ENCODE measurements around the gene ITPR2.

Gene ITPR2

DNA sequence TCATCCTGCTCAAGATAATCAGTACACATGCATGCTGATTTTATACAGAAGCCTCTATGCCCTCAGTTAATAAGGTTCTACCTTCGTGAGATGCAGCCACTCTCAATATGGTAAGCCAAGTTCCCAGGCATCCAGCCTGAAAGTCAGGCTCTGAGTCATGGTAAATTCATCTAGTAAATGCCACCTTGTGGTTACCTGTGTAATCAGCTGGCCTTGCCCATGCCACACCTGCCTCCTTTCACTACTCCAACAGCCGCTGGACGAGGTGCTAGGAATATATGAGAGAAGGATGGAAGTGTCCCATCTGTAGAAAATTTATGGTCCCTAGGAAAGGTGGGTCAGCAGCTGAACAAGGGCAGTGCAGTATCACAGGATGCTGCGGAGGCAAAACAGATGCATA is 430.3 kb downstream of the ITPR2 start:
- FAIRE-seq, result no peak
- DNase-seq (ENCODE audit: insufficient read length), result no peak
- TF ChIP-seq POLR2AphosphoS5 (IDR thresholded peaks at IDR 0.05; ENCODE audit: low read depth, low read length) (no peak), POLR2A (IDR thresholded peaks at IDR 0.05; ENCODE audit: low read depth, low read length) (no peak)

DNA sequence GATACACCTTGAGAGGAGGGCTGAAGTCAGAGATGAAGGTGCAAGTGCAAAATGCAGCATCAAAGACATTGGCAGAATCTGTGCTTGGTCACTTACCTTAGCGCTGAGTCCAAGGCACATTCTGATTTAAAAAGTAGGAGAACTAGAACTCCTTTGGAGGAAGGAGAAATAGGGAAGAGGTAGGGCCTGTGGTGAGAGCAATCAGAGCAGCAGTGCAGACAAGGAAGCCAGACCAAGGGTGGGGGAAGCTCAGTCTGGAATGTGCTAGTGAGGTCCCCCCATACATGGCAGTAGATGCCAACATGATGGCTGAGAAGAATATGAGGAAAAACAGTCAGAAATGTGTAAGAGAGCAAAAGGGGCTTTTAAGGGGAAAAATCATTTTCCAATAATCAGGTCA is 431.1 kb downstream of the ITPR2 start:
- TF ChIP-seq POLR2A (IDR thresholded peaks at IDR 0.05; ENCODE audit: low read depth, low read length) (no peak), POLR2AphosphoS5 (IDR thresholded peaks at IDR 0.05; ENCODE audit: low read depth, low read length) (no peak), TAF1 (IDR thresholded peaks at IDR 0.05; ENCODE audit: borderline replicate concordance, low read depth, low read length) (no peak)
- DNase-seq (ENCODE audit: insufficient read length) (no peak), FAIRE-seq (peak; percentile 24)

DNA sequence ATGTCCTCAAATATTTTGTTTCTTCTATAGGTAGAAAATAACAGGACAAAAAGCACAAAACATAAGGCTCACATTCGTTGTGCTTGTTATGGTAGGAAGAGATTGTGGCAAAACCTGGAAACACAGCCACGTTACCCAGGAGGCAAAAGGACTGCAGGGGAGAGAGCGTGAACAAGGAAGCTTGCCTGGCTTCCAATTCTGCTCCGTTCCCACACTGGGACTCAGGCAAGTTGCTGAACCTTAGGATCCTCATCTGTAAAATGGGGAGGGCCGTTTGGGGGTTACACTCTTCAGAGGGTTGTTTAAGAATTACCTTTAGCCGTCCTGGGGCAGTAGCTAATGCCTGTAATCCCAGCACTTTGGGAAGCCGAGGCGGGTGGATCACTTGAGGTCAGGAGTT is 432.4 kb downstream of the ITPR2 start:
- no peak for FAIRE-seq

DNA sequence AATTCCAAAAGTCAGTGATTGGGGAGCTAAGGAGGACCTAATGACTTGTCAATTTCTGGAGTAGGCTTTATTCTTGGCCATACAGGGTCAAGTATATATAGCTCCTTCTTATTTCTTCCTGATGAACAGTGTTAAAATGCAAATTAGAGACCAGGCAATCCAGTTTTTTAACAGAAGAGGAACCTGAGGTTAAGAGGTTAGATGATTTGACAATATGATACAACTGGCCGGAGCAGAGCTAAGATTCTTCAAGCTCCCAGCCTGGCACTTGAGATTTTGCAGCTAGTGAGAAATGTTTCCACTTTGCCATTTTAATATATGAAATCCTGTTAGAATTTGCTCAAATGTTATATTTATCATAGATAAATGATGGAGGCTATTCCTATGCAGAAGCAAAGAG is 433.6 kb downstream of the ITPR2 start:
- DNase-seq (ENCODE audit: insufficient read length), result no peak
- TF ChIP-seq TAF1 (IDR thresholded peaks at IDR 0.05; ENCODE audit: borderline replicate concordance, low read depth, low read length) (no peak), POLR2AphosphoS5 (IDR thresholded peaks at IDR 0.05; ENCODE audit: low read depth, low read length) (no peak), POLR2A (IDR thresholded peaks at IDR 0.05; ENCODE audit: low read depth, low read length) (no peak)
- FAIRE-seq, result no peak

More for the DNA sequence above, 432.4 kb downstream of the ITPR2 start:
- no peak for DNase-seq (ENCODE audit: insufficient read length)
- TF ChIP-seq POLR2A (IDR thresholded peaks at IDR 0.05; ENCODE audit: low read depth, low read length) (no peak), TAF1 (IDR thresholded peaks at IDR 0.05; ENCODE audit: borderline replicate concordance, low read depth, low read length) (no peak), POLR2AphosphoS5 (IDR thresholded peaks at IDR 0.05; ENCODE audit: low read depth, low read length) (no peak)

DNA sequence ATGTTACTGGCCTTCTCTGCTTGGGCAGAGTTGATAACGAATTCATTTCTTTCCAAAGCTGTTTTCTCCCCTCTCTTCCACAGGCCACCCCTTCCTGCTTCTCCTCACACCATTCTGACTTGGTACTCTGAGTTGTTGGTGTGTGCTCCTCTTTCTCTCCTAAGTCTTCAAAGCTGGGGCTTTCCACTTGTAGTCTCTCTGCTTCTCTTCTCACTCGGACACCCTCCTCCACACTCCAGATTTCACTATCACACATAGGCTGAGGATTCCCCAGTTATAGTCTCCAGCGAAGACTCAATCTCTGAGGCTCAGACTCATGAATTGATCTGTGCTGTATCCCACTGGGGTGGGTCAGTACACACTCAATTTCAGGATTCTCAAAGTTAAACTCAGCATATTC is 436.6 kb downstream of the ITPR2 start:
- FAIRE-seq, result no peak
- TF ChIP-seq POLR2AphosphoS5 (IDR thresholded peaks at IDR 0.05; ENCODE audit: low read depth, low read length) (no peak), POLR2A (IDR thresholded peaks at IDR 0.05; ENCODE audit: low read depth, low read length) (no peak), TAF1 (IDR thresholded peaks at IDR 0.05; ENCODE audit: borderline replicate concordance, low read depth, low read length) (no peak)
- no peak for DNase-seq (ENCODE audit: insufficient read length)

DNA sequence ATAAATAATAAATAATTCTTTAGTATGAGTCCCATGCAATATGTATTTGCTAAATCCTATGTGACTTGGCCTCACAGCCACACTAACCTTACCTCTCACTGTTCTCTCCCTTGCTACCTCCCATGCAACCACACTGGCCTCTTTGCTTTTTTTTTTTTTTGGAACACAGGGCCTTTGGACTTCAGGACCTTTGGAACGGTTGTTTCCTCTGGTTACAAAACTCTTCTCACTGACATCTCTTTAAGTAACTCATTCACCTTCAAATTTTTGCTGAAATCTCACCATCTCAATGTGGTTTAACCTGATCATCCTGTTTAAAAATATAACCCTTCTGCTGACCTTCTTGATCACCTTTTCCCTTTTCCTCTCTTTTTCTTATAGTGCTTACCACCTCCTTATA is 443.7 kb downstream of the ITPR2 start:
- DNase-seq (ENCODE audit: insufficient read length) (no peak), FAIRE-seq (no peak)
- no peak for TF ChIP-seq POLR2AphosphoS5 (IDR thresholded peaks at IDR 0.05; ENCODE audit: low read depth, low read length)
- no peak for TF ChIP-seq TAF1 (IDR thresholded peaks at IDR 0.05; ENCODE audit: borderline replicate concordance, low read depth, low read length)
- TF ChIP-seq POLR2A (IDR thresholded peaks at IDR 0.05; ENCODE audit: low read depth, low read length), result no peak

DNA sequence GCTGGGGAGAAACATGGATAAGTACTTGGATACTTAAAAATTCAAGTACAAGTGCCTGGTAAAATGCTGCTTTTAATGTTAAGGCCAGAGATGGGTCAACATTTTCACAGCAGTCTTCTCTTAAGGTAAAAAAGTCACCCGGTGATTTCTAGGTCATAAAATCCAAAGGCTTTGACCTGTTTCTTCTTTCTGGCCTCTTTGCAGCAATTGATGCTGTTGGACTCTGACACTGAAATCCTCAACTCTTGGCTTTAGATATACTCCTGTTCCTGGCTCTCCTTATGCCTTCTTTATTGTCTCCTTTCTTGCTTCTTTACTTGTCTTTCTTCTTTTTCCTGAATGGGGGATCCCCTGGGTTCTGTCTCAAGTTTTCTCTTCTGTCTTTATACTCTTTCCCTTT is 448.5 kb downstream of the ITPR2 start:
- no peak for FAIRE-seq
- TF ChIP-seq POLR2A (IDR thresholded peaks at IDR 0.05; ENCODE audit: low read depth, low read length) (no peak), TAF1 (IDR thresholded peaks at IDR 0.05; ENCODE audit: borderline replicate concordance, low read depth, low read length) (no peak), POLR2AphosphoS5 (IDR thresholded peaks at IDR 0.05; ENCODE audit: low read depth, low read length) (no peak)
- DNase-seq (ENCODE audit: insufficient read length), result no peak

DNA sequence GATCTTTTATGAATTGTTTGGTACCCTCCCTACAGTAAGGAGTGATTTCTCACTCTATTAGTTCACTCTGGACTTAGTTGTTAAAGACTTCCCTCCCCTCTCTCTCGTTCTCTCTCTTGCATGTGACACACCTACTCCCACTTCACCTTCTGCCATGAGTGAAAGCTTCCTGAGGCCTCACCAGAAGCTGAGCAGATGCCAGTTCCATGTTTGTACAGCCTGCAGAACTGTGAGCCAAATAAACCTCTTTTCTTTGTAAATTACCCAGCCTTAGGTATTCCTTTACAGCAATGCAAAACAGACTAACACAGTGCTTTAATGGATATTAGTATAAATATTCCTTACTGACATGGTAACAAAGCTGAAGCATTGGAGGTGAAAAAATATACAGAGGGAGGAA is 450.0 kb downstream of the ITPR2 start:
- TF ChIP-seq POLR2AphosphoS5 (IDR thresholded peaks at IDR 0.05; ENCODE audit: low read depth, low read length) (no peak), TAF1 (IDR thresholded peaks at IDR 0.05; ENCODE audit: borderline replicate concordance, low read depth, low read length) (no peak), POLR2A (IDR thresholded peaks at IDR 0.05; ENCODE audit: low read depth, low read length) (no peak)
- DNase-seq (ENCODE audit: insufficient read length) (no peak), FAIRE-seq (no peak)

DNA sequence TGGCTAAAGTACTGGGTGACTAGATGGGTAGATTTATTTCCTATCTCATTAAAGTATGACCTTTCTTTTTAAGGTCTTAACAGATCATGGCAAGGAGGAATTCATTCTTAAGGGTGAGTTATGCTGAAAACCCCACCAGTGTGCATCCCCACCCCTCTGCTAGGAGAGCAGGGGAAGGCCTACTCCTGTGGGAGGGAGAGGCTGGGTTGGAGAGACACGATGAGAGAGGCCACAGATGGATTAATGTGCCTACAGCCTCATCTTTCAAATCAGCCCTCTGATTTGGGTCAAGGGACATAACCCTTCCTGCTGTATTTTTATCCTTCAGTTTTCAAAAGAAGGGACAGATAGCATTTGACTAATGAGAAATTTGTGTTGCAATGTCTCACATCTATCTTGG is 452.1 kb downstream of the ITPR2 start:
- TF ChIP-seq POLR2AphosphoS5 (IDR thresholded peaks at IDR 0.05; ENCODE audit: low read depth, low read length), result no peak
- TF ChIP-seq POLR2A (IDR thresholded peaks at IDR 0.05; ENCODE audit: low read depth, low read length), result no peak
- TF ChIP-seq TAF1 (IDR thresholded peaks at IDR 0.05; ENCODE audit: borderline replicate concordance, low read depth, low read length), result no peak
- no peak for DNase-seq (ENCODE audit: insufficient read length)
- FAIRE-seq, result no peak

DNA sequence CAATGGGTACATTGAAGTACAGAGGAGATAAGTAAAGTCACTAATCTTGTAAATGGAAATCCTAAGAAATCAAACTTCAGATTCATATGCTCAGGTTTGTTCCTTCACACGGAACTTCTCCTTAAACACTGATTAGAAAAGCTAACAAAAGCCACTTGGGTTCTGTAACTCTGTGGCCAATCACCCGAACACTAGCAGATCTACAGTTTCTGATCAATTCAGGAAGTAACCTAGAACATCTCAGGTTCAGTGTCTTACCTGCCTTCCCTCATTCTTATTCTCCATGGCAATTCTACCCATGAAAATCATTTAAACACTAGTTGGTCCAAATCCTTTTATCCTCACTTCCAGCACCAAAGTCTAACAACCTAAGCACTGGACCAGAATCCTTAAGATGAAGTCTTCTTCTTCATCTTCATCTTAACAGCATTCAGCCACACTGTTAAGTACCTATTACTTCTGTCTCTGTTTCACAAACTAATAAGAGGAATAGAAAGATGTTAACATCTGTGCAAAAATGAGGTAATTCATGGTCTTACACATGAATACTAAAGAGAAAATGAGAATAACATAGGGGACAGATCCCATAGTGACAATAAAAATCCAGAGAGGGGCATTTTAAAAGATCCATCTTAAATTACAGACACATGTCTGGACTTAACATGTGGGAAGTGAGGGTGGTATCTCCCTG is 453.1 kb downstream of the ITPR2 start:
- no peak for TF ChIP-seq POLR2A (IDR thresholded peaks at IDR 0.05; ENCODE audit: low read depth, low read length)
- TF ChIP-seq POLR2AphosphoS5 (IDR thresholded peaks at IDR 0.05; ENCODE audit: low read depth, low read length), result no peak
- no peak for TF ChIP-seq TAF1 (IDR thresholded peaks at IDR 0.05; ENCODE audit: borderline replicate concordance, low read depth, low read length)
- FAIRE-seq, result peak; percentile 5

DNA sequence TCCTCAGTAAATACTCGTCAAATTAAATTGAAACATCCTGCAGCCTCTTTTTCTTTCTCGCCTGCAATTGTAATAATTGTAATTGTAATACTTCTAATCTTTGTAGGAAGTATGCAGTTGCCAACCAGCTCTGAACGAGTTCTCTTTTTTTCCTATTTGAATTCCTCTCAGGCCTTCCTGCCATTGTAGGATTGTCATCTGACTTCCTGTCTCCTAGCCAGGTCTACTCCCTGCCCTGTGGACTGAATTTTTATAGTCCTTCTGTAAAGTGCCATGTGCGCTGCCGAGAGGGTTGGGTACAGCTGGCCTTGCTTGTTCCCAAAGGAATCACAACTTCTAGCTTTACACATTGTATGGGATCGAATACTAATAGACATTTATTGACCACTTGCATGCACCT is 454.3 kb downstream of the ITPR2 start:
- FAIRE-seq, result no peak

More for the DNA sequence above, 453.1 kb downstream of the ITPR2 start:
- no peak for DNase-seq (ENCODE audit: insufficient read length)

DNA sequence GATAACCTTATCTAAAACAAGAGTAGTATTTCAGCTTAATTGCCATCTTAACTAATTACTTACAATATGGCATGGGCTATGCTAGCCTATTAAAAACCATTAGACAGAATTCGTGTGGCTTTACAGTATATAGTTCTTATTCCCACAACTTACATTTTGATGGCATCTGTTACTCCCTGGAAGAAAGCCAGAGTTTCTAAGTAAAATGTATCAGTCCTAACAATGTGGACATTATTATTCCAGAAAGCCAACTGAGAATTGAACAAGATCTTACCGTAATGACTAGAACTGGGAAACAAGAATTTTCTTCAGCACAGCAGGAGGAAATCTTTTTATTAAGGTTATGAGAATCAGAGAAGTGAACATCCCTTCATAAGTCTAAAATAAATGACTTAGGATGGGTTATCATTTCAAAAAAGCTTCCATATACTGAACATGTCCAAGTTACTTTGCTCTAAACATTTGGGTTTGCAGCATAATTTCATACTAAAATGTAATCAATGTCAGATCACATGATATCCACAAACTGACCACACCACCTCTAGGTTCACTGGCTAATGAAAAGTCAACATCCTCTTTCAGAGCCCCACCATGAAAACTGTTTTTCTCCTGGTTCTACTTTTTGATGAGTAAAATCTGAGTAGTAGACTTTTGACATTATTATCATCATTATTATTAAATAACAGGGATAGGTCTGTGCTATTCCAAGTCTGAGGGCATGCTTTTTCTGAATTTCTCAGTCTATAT is 457.9 kb downstream of the ITPR2 start:
- no peak for DNase-seq (ENCODE audit: insufficient read length)
- FAIRE-seq, result no peak
- TF ChIP-seq POLR2AphosphoS5 (IDR thresholded peaks at IDR 0.05; ENCODE audit: low read depth, low read length), result no peak

More for the DNA sequence above, 454.3 kb downstream of the ITPR2 start:
- no peak for DNase-seq (ENCODE audit: insufficient read length)
- TF ChIP-seq POLR2AphosphoS5 (IDR thresholded peaks at IDR 0.05; ENCODE audit: low read depth, low read length), result no peak
- no peak for TF ChIP-seq POLR2A (IDR thresholded peaks at IDR 0.05; ENCODE audit: low read depth, low read length)
- TF ChIP-seq TAF1 (IDR thresholded peaks at IDR 0.05; ENCODE audit: borderline replicate concordance, low read depth, low read length), result no peak

Data from GM12892 (cell line).